Measurements from ENCODE around the gene GRIA4. TPM values are rescaled to one million over a fixed set of nuclear protein-coding genes. Genes with fewer than 3 reads are reported as not detected.

GRIA4 gene
- total and polyA plus RNA-seq, 12 donors: not detected

GRCh38 chr11:105592035-105592434 lies 17.8 kb upstream of the GRIA4 start:
- H3K27ac ChIP-seq: no peak overlapping the region

GRCh38 chr11:105598371-105598770 lies 11.5 kb upstream of the GRIA4 start:
- no peaks in the 10 kb centered on the region for H3K27me3 ChIP-seq

More at GRCh38 chr11:105592035-105592434, 17.8 kb upstream of the GRIA4 start:
- Histone ChIP-seq H3K4me3 (no peak overlapping the region), H3K4me1 (no peaks in the 10 kb centered on the region), H3K36me3 (no peaks in the 10 kb centered on the region), H3K9me3 (peaks cover 0 to 8% (median 0%) of the 10 kb centered on the region in 11 donors), H3K27me3 (no peaks in the 10 kb centered on the region)
- DNase-seq: no peak
- 67 to 71% methylated on average over 5 of the region's 5 CpGs for WGBS, 2 donors
- intact Hi-C loops (cut with DNase I): no loop called here
- TF ChIP-seq, protein P1, sequence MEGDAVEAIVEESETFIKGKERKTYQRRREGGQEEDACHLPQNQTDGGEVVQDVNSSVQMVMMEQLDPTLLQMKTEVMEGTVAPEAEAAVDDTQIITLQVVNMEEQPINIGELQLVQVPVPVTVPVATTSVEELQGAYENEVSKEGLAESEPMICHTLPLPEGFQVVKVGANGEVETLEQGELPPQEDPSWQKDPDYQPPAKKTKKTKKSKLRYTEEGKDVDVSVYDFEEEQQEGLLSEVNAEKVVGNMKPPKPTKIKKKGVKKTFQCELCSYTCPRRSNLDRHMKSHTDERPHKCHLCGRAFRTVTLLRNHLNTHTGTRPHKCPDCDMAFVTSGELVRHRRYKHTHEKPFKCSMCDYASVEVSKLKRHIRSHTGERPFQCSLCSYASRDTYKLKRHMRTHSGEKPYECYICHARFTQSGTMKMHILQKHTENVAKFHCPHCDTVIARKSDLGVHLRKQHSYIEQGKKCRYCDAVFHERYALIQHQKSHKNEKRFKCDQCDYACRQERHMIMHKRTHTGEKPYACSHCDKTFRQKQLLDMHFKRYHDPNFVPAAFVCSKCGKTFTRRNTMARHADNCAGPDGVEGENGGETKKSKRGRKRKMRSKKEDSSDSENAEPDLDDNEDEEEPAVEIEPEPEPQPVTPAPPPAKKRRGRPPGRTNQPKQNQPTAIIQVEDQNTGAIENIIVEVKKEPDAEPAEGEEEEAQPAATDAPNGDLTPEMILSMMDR (IDR thresholded peaks at IDR 0.05): no peak
- ATAC-seq: no peak

DNA sequence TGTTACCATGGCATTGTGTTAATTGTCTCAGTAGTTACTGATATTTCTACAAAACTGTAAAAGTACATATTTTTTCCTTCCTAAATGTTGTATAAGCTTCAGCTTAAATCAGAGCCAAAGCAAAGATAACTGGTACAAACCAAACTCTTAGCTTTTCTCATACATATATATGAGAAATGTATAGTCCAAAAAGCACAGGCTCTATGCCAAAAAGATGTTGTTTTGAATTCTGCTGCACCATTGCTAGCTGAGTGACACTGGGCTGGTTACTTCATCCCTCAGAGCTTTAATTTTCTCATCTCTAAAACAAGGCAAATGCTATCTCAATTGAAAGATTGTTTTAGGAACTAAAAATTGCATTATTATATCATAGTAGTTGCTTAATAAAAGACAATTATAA lies 6.7 kb upstream of the GRIA4 start:
- H3K36me3 ChIP-seq: no peaks in the 10 kb centered on the region
- DNase-seq: no peak
- H3K9me3 ChIP-seq: peaks cover 0 to 8% (median 0%) of the 10 kb centered on the region in 11 donors
- TF ChIP-seq, protein P1 (IDR thresholded peaks at IDR 0.05): no peak
- ATAC-seq: no peak
- intact Hi-C loops (cut with DNase I): no loop called here
- H3K27ac ChIP-seq: no peak overlapping the region
- H3K4me3 ChIP-seq: no peak overlapping the region
- no peaks in the 10 kb centered on the region for H3K4me1 ChIP-seq
- H3K27me3 ChIP-seq: peaks cover 0 to 18% (median under 1%) of the 10 kb centered on the region in 7 donors

More at GRCh38 chr11:105598371-105598770, 11.5 kb upstream of the GRIA4 start:
- TF ChIP-seq, protein P1 (IDR thresholded peaks at IDR 0.05): no peak
- DNase-seq (no peak), ATAC-seq (no peak)
- WGBS, 2 donors: 49 to 57% methylated on average over 1 of the region's 1 CpG
- no peak overlapping the region for H3K27ac ChIP-seq
- H3K4me3 ChIP-seq: no peak overlapping the region
- peaks cover 0 to 8% (median 0%) of the 10 kb centered on the region in 11 donors for H3K9me3 ChIP-seq
- no peaks in the 10 kb centered on the region for H3K36me3 ChIP-seq
- no peaks in the 10 kb centered on the region for H3K4me1 ChIP-seq
- intact Hi-C loops (cut with DNase I): no loop called here

DNA sequence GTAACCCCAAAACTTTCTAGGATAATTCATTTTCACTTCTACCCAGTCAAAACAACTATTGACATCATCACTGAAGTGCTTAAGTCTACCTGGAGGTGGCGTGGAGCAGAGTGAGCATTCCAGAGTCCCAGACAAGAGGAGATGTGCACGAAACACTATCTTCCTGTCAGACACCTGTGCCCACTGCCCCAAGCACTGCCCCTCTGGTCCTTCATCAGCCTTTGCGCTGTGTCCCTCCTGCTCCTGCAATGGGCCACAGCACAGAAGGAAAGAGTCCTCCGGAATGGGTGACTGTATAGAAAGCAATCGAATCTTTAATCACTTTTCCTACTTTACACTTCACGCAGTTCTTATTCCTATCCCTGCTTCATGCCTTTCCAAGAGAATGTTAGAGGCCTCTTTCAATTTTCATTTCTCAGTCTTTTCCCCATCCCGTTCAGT lies 512 bp upstream of the GRIA4 start:
- ATAC-seq (no peak), DNase-seq (no peak)
- Histone ChIP-seq H3K4me3 (peak overlapping the region in 1 of 10 donors; percentile 42), H3K36me3 (no peaks in the 10 kb centered on the region), H3K27ac (no peak overlapping the region), H3K9me3 (peaks cover 0 to 8% (median 0%) of the 10 kb centered on the region in 11 donors), H3K4me1 (peaks cover 0 to 24% (median 13%) of the 10 kb centered on the region in 9 donors), H3K27me3 (peaks cover 0 to 75% (median 50%) of the 10 kb centered on the region in 7 donors)
- TF ChIP-seq, protein P1 (IDR thresholded peaks at IDR 0.05): peak in 1 of 9 donors; percentile 12
- intact Hi-C loops (cut with DNase I): no loop called here
- 7 to 9% methylated on average over 7 of the region's 7 CpGs for WGBS, 2 donors
